Right renal pelvis (tissue), 4 donors: ENCODE data around the gene OCA2. TPM values are rescaled to one million over a fixed set of nuclear protein-coding genes. Genes with fewer than 3 reads are reported as not detected.
"Not testable (repeated sequence)": the region's sequence is repeated elsewhere in the genome, so short reads cannot be mapped to it uniquely, and the experiment has no call there.

Experiments used
- DNase-seq, 4 donors: peaks; one replicate each; pipeline ENCODE4 v3.0.0-alpha.2; 2013; ENCODE audit warnings: low read depth in 4 of 4, low spot score in 3 of 4, missing footprints in 1 of 4
- polyA plus RNA-seq, 4 donors: library from polyadenylated mRNA; unstranded; fragments of 120-200 nt; gene quantifications; one replicate each; pipeline ENCODE4 v1.2.1, GENCODE V29; 2013; ENCODE audit not compliant: insufficient read length in 4 of 4

OCA2 gene
- polyA plus RNA-seq, 4 donors = 8.7 to 11.2 (median 9.4) TPM

GRCh38 chr15:28026221-28026620 lies 72.9 kb downstream of the OCA2 start:
- no peak for DNase-seq

- no peak for DNase-seq
These were observed 73.7 kb downstream of the OCA2 start for GRCh38 chr15:28025413-28025812.

DNA sequence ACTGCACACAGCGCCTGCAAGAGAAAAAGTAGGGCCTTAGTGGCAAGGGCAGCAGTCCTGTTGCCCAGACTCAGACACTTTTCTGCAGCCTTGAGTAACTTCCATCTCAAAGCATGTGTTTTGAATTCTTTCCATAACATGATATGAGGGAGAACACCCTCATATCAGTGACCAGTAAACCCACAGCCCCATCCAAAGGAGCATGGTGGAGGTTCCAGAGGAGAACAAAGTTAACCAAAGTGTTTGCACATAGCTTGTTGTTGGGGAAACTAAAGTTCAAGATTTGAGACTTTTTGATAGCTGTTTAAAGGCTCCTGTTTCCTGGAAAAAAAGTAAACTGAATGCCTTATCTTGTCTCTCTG lies 74.2 kb downstream of the OCA2 start:
- DNase-seq = no peak

DNA sequence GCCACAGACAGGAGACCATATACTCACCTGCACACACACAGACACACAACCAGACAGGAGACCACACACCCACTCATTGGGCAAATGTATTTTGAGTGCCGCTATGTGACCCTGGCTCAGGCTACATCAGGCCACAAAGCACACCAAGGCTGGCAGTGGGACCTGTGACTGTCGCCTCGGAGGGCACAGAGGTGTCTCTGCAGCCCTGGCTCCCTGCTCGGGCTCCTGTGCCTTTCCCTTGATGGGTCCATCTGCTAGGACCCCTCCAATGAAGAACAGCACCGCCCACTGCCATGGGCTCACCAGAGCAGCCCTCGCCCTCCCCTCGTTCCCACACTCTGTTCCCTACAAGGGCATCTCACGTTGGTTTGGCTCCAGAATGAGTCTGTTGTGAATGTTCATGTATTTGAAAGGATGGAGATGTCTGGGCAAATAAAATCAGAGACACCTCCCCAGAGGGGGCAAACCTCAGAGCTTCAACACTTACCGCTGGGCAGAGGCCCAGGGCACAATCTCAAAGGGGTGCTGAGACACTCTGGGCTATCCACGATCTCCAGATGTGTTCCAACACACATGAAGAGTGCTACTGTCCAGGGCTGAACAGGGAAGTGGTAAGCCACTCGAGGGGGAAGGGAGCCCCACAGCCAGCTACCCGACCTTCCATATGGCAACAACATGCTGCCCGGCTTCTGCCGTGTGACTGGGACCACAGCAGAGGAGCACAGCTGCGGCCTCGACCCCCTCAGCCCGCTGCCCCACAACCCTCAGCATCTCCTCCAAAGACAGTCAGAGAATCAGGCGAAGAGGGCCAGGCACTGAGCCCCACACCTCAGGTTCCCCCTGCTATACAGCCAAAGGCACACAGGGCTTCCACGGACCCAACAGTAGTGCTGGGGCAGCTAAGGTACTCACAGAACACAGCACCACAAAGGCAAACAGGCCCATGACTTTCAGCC lies 74.9 kb downstream of the OCA2 start:
- no peak for DNase-seq

GRCh38 chr15:28023422-28023821 lies 75.7 kb downstream of the OCA2 start:
- DNase-seq = no peak

DNA sequence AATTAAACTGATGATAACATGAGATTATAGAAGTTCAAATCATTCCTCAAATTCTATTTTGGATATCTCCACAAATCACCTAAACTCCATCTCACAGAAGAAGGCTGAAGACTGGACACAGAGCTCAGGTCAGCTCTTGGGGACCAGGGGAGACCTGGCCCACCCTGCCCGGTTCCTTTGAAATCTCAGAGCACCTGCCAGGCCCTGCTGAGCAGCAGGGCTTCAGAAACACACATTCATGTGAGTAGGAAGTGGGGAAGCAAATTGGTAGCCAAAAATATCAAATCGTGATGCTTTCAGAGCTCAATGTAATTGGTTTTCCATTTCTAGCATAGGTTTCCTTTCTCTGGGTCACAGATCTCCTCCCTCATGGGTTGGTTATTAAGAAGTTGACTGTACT lies 76.2 kb downstream of the OCA2 start:
- DNase-seq = no peak

DNA sequence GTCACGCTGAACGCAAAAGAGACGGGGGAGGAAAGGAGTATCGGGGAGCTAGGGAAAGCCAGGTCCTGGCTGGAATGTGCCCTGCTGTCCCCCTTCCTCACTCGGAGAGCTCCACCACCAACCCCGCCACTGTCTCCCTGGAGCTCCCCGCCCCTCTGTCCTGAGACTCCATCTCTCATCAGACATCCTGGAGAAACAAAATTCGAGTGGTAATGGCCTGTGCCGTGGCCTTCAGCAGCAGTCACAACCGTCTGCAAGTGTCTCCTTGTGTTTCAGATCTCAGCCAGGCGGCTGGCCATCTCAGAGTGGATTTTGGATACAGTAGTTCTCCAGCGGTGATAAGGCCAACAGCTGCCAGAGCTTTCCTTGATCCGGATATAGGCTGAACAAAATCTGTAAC lies 76.9 kb downstream of the OCA2 start:
- DNase-seq = no peak

- DNase-seq = peak; percentile 47 to 77 (median 65)
These were observed 77.7 kb downstream of the OCA2 start for GRCh38 chr15:28021281-28022039.

DNA sequence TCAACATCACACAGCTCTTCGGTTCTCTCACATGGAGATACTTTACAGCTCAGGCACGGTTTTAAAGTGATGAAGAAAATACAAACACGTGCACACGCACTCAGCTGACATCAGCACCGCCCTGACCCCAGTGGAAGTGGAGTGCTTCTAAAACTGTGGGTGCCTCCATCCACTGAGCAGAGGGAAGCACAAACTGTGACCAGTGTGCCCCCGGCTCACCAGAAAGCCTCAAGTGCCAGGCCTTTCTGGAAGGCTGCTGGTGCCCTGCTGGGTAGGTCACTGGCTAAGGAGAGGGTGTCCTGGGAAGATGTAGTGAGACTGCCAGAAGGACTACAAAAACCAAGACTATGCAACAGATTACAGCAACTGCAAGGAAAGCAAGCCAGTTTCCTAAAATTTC lies 78.5 kb downstream of the OCA2 start:
- no peak for DNase-seq

DNA sequence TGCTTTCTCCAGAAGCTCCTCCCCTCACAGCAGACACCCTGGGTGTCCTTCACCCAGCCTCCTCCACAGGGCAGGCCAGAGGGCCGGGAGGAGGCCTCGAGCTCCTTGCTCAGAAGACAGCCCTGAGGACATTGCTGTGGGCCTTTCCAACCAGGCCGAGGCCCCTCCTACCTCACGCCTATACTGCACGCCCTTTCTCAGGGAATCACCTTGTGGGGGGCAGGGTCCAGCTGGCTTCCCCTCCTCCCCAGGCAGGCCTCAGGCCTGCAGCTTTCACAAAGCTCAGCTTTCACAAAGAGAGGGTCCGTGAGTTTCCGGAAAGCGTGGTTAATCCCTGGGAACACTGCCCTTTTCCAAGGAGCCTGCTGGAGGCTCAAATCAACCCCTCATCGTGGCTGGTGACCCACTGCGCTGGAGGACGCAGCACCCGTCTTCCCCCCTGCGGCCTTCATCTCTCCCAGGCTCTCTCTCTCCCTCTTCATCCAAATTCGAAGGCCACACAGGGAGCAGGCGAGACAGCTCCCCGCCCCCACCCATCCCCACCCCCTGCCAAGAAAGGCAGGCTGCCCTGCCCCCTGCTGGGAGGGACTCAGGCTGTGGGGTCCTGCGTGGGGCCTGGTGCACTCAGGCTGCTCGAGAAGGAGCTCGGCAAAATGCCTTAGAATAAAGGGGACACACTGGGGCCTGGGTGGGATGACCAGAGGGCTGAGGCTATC lies 79.4 kb downstream of the OCA2 start:
- DNase-seq = no peak

DNA sequence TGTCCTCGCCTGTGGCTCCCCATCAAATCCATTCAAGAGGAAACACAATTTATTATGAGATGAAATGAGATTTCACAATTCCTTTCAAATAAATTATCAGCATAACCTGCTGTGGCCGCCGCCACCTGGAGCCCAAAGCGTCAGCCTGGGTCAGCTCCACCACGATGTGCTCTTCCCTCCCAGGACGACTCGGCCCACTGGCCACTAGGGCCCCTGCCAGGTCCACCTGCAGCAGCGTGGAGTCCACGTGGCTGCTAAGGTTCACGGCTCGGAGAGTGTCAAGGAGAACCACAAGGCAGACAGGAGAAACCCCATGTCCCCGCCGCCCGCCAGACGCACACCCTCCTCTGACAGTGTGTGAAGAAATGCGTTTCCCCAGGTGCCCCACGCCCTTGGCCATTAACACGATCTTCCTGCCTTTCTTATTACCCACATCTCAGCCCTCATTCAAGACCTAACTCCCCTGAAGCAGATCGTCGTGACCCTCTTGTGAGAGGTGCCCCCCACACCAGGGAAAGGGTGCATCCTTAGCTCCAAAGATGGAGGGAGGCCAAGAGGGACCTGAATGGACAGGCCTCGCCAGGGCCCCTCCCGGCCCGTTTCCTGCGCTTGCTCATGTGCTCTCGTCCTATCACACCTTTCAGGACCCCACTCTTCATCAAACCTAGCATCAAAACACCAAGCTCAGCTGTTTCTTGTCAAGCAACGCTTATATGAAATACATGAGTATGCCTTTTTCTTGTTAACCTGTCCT lies 80.6 kb downstream of the OCA2 start:
- no peak for DNase-seq

DNA sequence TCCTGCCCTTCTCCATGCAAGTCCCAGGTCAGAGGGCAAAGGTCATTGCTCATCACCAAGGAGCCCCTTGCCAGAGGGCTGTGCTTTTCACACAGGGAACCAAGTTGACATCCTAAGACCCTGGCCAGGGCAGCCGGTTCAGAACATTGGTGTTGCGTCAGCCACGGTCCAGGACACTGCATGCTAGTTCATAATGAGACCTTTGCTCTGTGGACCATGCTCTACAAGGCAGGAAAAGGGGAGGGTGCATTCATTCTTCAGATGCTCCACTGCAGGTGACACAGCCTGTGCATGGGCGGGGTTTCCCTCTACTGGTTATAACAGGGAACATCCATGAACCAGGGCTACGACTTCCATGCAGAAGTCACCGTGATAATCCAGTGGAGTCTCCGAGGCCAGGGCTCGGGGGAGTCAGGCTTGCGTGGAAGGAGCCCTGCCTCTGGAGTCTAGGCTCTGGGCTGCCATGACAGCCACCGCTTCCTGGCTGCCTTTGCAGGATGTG lies 81.6 kb downstream of the OCA2 start:
- peak in 2 of 4 donors; percentile 23 to 29 for DNase-seq

GRCh38 chr15:28015855-28016254 lies 83.3 kb downstream of the OCA2 start:
- no peak for DNase-seq

DNA sequence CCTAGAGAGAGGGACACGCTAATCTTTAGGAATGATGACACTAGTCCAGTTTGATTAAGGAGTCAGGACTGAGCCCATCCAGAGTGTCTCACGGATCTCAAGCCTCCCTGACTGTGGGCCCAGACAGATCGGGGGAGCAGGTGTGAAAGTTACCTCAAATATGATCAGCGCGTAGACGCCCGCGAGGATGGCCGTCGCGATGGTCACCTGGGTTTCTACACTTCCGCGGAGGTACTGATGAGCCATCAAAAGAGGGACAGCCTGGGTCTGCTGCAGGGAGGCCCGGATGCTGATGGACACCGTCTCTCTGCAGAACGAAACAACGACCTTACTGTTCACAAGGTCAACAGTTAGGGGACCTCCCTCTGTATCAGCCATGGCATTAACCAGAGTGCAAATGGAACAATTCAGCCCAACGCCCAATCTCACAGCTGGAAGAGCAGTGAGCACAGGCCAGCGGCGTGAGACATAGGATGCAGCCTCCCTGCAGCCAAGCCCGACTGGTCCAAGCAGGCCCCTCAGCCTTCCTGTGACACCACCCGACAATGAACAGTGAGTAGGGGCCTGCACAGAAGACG lies 84.4 kb downstream of the OCA2 start:
- DNase-seq = no peak

DNA sequence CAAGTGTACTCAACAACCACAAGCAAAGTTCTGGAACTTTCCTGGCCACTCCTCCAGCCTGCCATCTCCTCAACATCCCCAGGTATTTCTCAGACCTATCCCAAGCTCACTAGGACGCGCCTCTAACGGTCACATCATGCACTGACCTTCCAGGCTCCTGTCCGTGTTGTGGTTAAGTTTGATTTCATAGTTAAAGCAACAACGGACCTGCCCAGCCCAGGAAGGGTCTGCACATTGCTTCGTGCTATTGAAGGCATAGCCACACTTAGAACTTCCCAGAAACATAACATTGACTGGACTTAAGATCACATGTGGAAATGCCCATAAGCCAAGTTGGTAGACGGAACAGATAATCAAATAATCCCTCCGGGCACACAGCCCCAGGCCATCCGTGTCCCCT lies 85.1 kb downstream of the OCA2 start:
- no peak for DNase-seq

GRCh38 chr15:28013480-28013879 lies 85.6 kb downstream of the OCA2 start:
- DNase-seq = no peak

- no peak for DNase-seq
These were observed 86.9 kb downstream of the OCA2 start for GRCh38 chr15:28012231-28012630.

GRCh38 chr15:28008175-28008574 lies 90.9 kb downstream of the OCA2 start:
- DNase-seq = not testable (repeated sequence)

- no peak for DNase-seq
These were observed 92.8 kb downstream of the OCA2 start for GRCh38 chr15:28006116-28006905.
